ENCODE measurements around the gene ITFG2. TPM values are rescaled to one million over a fixed set of nuclear protein-coding genes. Genes with fewer than 3 reads are reported as not detected.
"Not testable (repeated sequence)": the region's sequence is repeated elsewhere in the genome, so short reads cannot be mapped to it uniquely, and the experiment has no call there.

ITFG2 gene
- 23.2 TPM for total RNA-seq
- 27.2 TPM for polyA plus RNA-seq

DNA sequence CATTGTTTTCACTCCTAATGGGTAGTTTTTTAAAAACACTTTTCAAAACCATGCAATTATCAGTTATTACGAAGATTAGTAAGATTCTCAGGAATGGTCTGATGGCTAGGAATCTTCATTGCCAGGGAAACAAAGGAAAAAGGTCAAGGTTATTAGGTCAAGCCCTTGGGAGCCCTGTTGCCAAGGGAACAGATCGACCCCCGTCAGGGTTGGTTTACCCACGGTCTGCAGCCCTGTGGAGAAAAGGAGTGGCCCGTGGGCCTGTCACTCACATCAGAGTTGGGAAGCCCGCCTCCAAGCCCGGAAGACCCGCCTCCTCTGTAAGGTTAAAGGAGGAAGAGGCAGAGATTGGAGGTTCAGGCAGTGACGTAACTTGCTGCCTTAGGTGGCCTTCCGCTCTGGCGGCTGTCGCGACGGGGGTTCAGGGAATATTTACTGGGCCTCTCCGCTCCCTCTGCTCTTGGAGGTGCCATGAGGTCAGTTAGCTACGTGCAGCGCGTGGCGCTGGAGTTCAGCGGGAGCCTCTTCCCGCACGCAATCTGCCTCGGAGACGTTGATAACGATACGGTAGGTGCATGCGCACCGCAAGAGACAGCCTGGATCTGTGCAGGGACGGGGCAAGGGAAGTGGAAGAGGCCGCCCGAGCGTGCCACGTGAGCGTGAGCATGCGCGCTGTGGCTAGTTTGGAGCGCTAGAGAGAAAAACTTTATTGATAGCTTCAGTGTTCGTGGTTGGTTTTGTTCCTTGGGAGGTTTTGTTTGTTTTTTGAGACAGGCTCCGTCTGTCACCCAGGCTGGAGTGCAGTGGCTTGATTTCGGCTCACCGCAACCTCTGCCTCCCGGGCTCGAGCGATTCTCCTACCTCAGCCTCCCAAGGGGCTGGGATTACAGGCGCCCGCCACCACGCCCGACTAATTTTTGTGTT lies at the start of gene ITFG2:
Gene ITFG2, plus strand, starts transcription at position 379 of the 924 bp plus-strand sequence. Its CDS starts 93 bp downstream, at position 472.
- Histone ChIP-seq H3K4me3 (ENCODE audit: low read depth, low read length) (peak within 1 kb of the TSS; percentile 62), H3K27ac (ENCODE audit: low read depth) (peak within 1 kb of the TSS; percentile 93), H3K4me1 (ENCODE audit: insufficient read depth) (no peaks in the 10 kb centered on the region), H3K36me3 (ENCODE audit: insufficient read depth) (no peaks in the 10 kb centered on the region)
- under 1% methylated on average over 48 of the region's 48 CpGs for WGBS
- peak; percentile 99 for DNase-seq (ENCODE audit: extremely low spot score)

DNA sequence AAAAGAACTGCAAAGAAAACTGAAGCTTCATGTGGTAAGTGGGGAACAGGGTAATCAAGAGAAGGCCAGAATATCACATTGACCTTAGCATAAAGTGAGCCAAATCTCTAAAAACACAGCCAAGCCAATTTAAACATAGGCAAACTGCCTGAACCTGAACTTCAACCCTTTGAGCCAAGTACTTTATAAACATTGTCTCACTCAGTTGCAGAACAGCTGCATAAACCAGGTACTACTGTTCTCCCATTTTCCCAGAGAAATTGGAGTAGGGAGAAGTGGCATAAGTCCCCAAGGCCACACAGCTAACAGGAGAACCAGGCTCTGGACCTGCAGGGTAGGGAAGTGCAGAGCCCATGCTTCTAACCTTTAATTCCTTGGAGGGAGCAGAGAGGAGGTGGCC lies 48.1 kb upstream of the ITFG2 start:
- Histone ChIP-seq H3K4me3 (ENCODE audit: low read depth, low read length) (no peak overlapping the region), H3K4me1 (ENCODE audit: insufficient read depth) (no peaks in the 10 kb centered on the region), H3K36me3 (ENCODE audit: insufficient read depth) (no peaks in the 10 kb centered on the region), H3K27ac (ENCODE audit: low read depth) (no peak overlapping the region)
- DNase-seq (ENCODE audit: extremely low spot score) = no peak

DNA sequence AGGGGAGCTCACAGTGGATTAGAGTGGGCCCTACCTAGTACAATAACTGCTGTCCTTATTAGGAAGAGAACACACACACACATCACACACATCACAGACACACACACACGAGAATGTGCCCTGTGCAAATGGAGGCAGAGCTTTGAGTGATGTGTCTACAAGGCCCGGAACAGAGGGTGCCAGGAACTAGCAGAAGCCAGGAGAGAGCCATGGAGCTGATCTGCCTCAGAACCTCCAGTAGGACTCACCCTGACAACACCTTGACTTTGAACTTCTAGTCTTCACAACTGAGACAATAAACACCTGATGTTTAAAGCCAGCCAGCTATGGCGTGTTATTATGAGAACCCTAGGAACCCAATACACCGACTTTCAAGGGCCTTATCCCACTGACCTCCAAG lies 47.4 kb upstream of the ITFG2 start:
- Histone ChIP-seq H3K4me3 (ENCODE audit: low read depth, low read length) (no peak overlapping the region), H3K27ac (ENCODE audit: low read depth) (no peak overlapping the region), H3K4me1 (ENCODE audit: insufficient read depth) (no peaks in the 10 kb centered on the region), H3K36me3 (ENCODE audit: insufficient read depth) (no peaks in the 10 kb centered on the region)
- no peak for DNase-seq (ENCODE audit: extremely low spot score)
- 87% methylated on average over 4 of the region's 4 CpGs for WGBS

DNA sequence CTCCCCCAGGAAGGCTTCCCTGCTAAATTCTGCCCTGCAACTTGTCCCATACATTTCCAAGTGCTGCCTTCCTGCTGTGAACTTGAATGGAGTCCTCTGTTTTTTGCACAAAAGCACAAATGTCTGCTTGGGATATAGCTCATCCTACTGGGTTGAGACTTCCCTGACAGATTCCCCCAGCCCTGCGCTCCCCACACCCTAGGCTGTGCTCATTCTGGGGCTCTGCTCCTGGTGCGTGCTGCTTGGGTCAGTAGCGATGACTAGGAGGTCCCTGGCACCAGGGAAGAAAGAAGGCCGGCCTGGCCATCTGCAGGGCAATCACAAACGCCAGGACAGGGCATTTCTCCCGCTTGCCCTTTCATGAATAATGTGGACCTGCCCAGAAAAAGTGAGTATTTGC lies 46.9 kb upstream of the ITFG2 start:
- WGBS = 84% methylated on average over 6 of the region's 6 CpGs
- no peak overlapping the region for H3K4me3 ChIP-seq (ENCODE audit: low read depth, low read length)

DNA sequence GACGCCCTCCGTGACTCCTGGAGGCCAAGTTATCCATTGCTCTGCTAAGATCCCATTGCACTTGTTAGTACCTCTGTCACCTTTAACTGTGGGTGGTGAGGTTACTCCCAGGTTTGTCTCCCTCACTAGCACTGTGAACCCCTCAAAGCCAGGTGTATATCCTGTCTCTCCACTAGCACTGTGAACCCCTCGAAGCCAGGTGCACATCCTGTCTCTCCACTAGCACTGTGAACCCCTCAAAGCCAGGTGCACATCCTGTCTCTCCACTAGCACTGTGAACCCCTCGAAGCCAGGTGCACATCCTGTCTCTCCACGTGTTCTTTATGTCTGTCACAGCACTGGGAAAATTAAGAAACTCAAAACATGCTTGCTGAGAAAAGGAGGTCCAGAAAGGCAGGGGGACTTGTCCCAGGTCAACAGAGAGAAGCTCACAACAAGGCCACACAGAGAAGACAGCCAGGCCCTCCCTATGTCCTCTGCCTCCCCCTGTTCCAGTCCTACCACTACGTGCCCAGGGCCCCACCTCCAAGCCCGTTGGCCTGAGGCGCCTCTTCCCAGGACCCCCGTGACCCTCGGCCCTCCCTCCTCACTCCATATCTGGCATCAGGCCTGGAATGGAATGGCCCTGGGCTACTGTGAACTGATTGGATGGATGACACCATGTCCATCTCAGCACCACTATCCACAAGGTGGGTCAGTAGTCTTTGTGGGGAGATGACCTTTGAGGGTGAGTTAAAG lies 44.1 kb upstream of the ITFG2 start:
- Histone ChIP-seq H3K36me3 (ENCODE audit: insufficient read depth) (no peaks in the 10 kb centered on the region), H3K4me3 (ENCODE audit: low read depth, low read length) (no peak overlapping the region), H3K27ac (ENCODE audit: low read depth) (no peak overlapping the region), H3K4me1 (ENCODE audit: insufficient read depth) (no peaks in the 10 kb centered on the region)
- DNase-seq (ENCODE audit: extremely low spot score) = no peak
- 73% methylated on average over 10 of the region's 10 CpGs for WGBS

More for the DNA sequence above, 46.9 kb upstream of the ITFG2 start:
- Histone ChIP-seq H3K4me1 (ENCODE audit: insufficient read depth) (no peaks in the 10 kb centered on the region), H3K27ac (ENCODE audit: low read depth) (no peak overlapping the region), H3K36me3 (ENCODE audit: insufficient read depth) (no peaks in the 10 kb centered on the region)
- no peak for DNase-seq (ENCODE audit: extremely low spot score)

DNA sequence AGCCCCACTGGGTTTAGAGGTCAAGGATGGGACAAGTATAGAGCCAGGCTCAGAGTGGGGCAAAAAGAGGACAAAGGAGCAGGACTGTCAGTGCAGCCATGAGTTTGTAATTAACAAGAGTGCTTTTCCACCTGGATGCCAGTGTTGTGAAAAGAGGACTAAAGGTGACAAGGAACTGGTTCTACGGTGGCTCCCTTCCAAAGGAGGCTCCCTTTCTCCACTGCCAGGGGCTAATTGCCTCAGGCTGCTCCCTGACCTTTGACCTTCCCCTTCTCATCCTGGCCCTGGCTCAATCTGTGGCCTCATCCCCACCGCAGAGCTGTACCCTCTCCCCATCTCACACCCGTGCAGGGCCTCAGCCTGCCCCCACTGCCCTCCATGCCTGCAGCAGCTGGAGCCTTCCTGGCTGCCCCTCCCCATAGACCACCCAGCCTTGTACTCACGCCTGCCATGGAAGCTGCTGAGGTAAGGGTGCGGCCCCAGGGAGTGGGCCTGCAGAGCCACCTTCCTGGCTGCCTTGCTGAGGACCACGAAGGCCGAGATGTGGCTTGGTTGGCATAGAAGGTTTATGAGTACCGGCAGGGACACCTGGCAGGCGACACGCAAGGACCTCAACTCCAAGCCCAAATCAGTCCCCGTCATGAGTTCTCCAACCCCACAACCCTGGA lies 42.5 kb upstream of the ITFG2 start:
- Histone ChIP-seq H3K4me1 (ENCODE audit: insufficient read depth) (no peaks in the 10 kb centered on the region), H3K27ac (ENCODE audit: low read depth) (no peak overlapping the region), H3K4me3 (ENCODE audit: low read depth, low read length) (no peak overlapping the region), H3K36me3 (ENCODE audit: insufficient read depth) (no peaks in the 10 kb centered on the region)
- WGBS = 73% methylated on average over 11 of the region's 11 CpGs
- DNase-seq (ENCODE audit: extremely low spot score) = no peak

DNA sequence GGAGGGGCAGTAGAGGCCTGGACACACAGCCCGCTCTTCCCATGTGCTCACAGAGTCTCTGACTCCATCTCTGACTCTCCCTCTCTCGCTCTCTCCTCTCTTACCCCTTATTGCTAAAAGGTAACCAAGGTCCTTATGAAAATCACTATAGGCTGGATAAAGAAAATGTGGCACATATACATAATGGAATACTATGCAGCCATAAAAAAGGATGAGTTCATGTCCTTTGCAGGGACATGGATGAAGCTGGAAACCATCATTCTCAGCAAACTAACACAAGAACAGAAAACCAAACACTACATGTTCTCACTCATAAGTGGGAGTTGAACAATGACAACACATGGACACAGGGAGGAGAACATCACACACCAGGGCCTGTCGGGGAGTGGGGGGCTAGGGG lies 41.9 kb upstream of the ITFG2 start:
- not testable (repeated sequence) for H3K4me3 ChIP-seq (ENCODE audit: low read depth, low read length); H3K4me1 ChIP-seq (ENCODE audit: insufficient read depth); H3K36me3 ChIP-seq (ENCODE audit: insufficient read depth); DNase-seq (ENCODE audit: extremely low spot score); H3K27ac ChIP-seq (ENCODE audit: low read depth)
- 95% methylated on average over 3 of the region's 3 CpGs for WGBS

DNA sequence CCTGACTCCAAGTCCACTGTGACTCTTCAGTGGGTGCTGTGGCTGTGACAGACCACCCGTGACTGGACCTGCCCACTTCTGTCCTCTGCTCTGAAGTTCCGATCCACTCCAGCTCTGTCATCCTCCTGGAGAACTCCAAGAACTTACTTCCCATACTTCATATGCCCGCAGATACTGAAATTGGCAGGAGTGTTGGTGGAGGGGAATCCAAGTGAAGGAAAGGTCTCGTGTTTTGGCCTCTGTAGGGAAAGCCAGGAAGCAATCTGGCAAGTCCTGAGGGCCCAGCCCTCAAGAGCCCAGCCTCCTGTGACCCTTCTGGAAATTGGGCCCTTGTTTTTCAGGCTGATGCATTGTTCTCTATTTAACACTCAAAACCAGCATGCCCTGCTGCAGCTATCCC lies 40.1 kb upstream of the ITFG2 start:
- no peaks in the 10 kb centered on the region for H3K36me3 ChIP-seq (ENCODE audit: insufficient read depth)
- no peak for DNase-seq (ENCODE audit: extremely low spot score)
- no peaks in the 10 kb centered on the region for H3K4me1 ChIP-seq (ENCODE audit: insufficient read depth)
- no peak overlapping the region for H3K27ac ChIP-seq (ENCODE audit: low read depth)
- no peak overlapping the region for H3K4me3 ChIP-seq (ENCODE audit: low read depth, low read length)
- WGBS = 81% methylated on average over 4 of the region's 4 CpGs

DNA sequence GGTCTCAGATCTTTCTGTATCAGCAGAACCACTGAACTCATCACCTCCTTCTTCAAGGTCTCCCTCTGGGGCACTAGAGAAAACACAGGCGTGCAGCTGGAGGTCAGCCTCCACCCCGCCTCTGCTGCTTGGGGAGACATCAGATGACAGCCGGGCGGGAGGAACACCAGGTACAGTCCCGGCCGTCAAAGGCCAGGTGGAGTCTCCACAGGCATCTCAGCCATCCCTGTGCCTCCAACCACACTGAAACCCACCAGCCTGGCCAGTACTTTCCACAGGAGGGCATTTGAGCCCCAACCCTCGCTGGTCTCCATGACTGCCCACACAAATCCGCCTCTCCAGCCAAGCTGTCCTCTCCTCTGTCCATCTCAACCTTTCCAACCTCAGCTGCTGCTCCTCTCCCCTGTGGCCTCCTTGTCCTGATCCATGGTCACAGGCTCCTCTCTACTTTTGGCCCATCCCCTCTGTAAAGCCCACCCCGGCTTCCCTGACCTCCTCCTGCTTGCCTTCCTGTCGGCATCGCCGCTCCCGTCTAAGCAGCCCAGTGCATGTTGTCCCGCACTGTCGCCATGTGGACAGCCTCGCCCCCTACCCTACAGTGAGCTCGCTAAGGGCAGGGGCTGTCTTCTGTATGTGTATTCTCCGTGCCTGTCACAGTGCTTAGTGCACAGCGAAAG lies 39.1 kb upstream of the ITFG2 start:
- 73% methylated on average over 19 of the region's 19 CpGs for WGBS
- DNase-seq (ENCODE audit: extremely low spot score) = no peak
- Histone ChIP-seq H3K27ac (ENCODE audit: low read depth) (no peak overlapping the region), H3K4me1 (ENCODE audit: insufficient read depth) (no peaks in the 10 kb centered on the region), H3K36me3 (ENCODE audit: insufficient read depth) (no peaks in the 10 kb centered on the region), H3K4me3 (ENCODE audit: low read depth, low read length) (no peak overlapping the region)

DNA sequence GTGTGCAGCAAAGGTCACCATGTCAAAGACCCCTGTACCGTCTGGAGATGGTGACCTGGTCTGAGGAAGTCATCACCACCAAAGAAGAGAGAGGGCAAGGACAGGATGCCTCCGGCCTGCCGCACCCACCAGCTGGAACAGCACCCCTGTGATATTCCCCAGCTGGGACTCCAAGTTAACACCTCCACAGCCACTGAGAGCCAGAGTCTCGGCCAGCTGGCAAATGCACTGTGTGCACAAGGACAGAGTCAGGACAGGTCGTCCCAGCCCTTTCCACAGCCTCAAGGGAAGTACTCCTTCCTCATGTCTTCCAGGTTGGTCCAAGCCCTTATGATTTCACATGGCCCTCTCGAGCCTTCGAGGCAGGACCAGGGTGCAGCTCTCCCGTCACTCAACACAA lies 37.0 kb upstream of the ITFG2 start:
- DNase-seq (ENCODE audit: extremely low spot score) = no peak
- Histone ChIP-seq H3K36me3 (ENCODE audit: insufficient read depth) (no peaks in the 10 kb centered on the region), H3K27ac (ENCODE audit: low read depth) (no peak overlapping the region), H3K4me1 (ENCODE audit: insufficient read depth) (no peaks in the 10 kb centered on the region), H3K4me3 (ENCODE audit: low read depth, low read length) (no peak overlapping the region)
- 66% methylated on average over 8 of the region's 8 CpGs for WGBS

DNA sequence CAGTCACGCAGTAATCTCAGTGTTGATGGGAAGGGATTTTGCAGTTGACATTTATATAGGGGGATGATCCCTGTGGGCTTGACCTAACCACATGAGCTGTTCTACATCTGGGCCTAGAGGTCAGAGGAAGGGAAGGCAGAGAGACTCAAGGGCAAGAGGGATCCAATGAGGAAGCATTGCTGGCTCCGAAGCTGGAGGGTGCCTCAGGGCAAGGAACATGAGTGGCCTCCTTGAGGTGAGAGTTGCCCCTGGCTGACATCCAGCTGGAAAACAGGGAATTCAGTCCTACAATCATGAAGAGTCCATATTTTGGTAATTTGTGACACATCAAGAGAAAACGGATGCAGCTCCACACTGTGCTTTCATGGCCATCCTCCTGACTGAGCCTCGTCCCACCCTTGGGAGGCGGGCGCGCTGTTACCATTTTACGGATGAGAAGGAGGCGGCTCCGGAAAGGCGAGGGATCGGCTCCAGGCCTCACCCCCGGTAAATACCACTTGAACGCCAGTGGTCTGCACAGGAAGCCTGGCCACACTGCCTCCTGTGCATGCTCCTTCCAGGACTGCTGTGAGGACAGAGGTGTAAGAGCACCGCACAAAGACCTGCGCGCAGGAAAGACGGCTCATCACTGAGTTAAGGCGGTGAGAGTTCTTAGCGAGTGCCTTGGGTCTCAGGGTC lies 36.2 kb upstream of the ITFG2 start:
- 71% methylated on average over 20 of the region's 20 CpGs for WGBS
- Histone ChIP-seq H3K4me3 (ENCODE audit: low read depth, low read length) (no peak overlapping the region), H3K4me1 (ENCODE audit: insufficient read depth) (no peaks in the 10 kb centered on the region), H3K27ac (ENCODE audit: low read depth) (no peak overlapping the region), H3K36me3 (ENCODE audit: insufficient read depth) (no peaks in the 10 kb centered on the region)
- DNase-seq (ENCODE audit: extremely low spot score) = no peak

DNA sequence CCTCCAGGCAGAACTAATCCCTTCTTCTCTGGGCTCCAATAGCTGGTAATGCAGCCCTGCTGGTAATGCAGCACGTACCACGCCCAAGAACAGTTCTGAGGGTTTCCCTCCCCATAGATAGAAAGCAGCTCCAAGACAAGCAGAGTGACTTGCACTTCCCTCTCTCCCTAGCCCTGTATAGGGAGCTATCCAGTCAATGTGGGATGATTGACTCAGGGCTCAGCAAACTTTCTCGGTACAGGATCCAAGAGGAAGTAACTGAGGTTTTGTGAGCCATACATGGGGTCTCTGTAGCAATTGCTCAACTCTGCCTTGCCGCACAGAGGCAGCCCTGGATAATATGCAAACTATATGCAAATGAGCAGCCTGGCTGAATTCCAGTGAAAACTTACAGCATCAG lies 33.2 kb upstream of the ITFG2 start:
- H3K4me3 ChIP-seq (ENCODE audit: low read depth, low read length) = no peak overlapping the region
- 57% methylated on average over 4 of the region's 4 CpGs for WGBS
- H3K27ac ChIP-seq (ENCODE audit: low read depth) = no peak overlapping the region
- H3K4me1 ChIP-seq (ENCODE audit: insufficient read depth) = no peaks in the 10 kb centered on the region
- H3K36me3 ChIP-seq (ENCODE audit: insufficient read depth) = no peaks in the 10 kb centered on the region
- DNase-seq (ENCODE audit: extremely low spot score) = no peak
